SH-SY5Y (cell line): ENCODE data around the gene MXD4.

Source experiments
- GATA2 ChIP-seq: IDR thresholded peaks from 2 replicates; pipeline ENCODE4 v1.6.1; 2011; ENCODE audit warnings: mild to moderate bottlenecking, low read depth, low read length
- GATA3 ChIP-seq: IDR thresholded peaks from 2 replicates; pipeline ENCODE4 v1.6.1; 2011; ENCODE audit warnings: low read depth, mild to moderate bottlenecking, low read length, moderate library complexity

Gene MXD4

DNA sequence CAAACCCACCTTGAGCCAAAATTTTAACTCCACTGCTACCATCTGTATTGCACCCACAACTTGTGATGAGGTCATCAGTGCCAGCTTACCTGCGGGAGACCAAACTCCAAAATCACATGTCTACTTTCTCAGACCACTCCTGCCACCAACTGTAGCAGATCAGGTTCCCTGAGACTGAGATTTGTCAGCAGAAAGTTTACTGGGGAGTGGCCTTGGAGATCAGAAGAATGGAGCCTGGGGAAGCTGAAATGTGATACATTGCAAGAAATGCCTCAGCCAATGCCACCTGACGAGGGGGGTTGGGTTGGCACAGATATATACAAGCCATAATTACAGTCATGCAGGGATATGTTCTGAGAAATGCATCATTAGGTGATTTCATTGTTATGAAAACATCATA lies 39.1 kb downstream of the MXD4 start:
- TF ChIP-seq GATA3 (no peak), GATA2 (no peak)

DNA sequence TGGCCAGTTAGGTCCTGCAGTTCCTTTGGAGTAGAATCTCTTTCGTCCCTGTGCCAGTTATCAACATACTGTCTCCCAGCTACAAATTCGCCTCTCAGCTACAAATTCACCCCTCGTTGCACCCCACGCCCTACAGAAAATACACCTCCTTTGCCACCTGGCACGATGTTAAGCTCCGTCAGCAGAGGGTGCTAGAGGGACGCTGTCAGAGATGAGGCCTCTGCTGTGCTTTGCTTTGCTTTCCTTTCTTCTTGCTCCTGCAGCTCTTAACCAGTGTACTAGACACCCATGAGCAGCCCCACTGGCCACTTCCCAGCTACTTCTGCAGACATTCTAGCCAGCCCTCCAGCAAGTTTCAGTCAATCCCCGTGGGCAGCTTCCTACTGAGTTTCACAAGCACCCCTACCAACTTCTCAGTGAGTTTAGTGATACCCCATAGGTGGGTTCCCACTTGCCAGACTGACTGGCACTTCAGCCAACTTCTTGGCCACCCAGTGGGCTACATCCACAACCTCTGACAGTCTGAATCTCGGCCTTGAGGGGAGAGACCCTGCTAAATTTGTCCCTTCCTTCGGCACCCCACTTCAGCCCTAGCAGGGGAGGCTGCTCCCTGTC lies 41.8 kb downstream of the MXD4 start:
- TF ChIP-seq GATA2 (no peak), GATA3 (no peak)

GRCh38 chr4:2219233-2219760 lies 42.6 kb downstream of the MXD4 start:
- no peak for TF ChIP-seq GATA2
- no peak for TF ChIP-seq GATA3

DNA sequence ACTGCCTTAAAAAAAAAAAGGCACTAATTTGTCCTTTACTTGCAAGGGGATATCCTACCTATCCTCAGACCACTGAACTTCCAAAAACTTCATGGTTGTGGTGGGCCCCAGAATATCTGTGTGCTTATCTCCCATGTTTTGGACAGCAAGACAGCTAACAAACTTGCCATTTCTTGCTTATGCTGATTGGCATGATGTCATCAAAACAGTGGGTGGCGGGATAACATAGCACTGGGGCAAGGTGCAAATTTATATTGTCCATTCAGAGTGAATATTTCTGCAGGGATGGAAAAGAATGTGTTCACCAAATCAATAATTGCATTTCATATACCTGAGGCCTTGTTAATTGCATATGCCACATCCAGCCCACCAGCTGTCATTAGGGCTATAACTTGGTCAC lies 43.5 kb downstream of the MXD4 start:
- no peak for TF ChIP-seq GATA2
- no peak for TF ChIP-seq GATA3

DNA sequence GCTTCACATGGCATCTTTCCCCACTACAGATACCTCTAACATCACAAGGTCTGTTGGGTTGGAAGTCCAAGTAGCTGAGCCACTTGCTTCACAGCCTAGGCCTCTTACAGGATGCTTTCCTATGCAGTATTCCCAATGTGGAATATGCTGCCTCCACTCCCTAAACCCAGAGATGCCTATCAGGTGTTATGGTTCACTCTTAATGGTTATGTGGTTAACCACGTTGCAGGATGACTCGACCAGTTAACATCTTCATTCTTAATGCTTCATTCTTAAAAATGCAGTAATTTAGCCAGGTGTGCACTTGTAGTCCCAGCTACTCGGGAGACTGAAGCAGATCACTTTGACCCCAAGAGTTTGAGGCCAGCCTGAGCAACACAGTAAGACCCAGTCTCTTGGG lies 44.2 kb downstream of the MXD4 start:
- TF ChIP-seq GATA2: no peak
- TF ChIP-seq GATA3: no peak

- TF ChIP-seq GATA2: no peak
- TF ChIP-seq GATA3: no peak
Observed at GRCh38 chr4:2212831-2213230, 49.1 kb downstream of the MXD4 start.
